ENCODE measurements around the gene ETV4.
A peak's percentile ranks its signal among the peaks of the same experiment; 100 is the strongest.

Gene ETV4

GRCh38 chr17:43548689-43549379, 2.7 kb upstream of the ETV4 start:
- no peak for DNase-seq
- intact Hi-C loops (cut with DNase I), result no loop called here

- DNase-seq, result no peak
- intact Hi-C loops (cut with DNase I), result no loop called here
Observed at GRCh38 chr17:43547659-43548256, 1.6 kb upstream of the ETV4 start.

- DNase-seq, result no peak
- intact Hi-C loops (cut with DNase I), result no loop called here
Observed at GRCh38 chr17:43547189-43547550, 1.0 kb upstream of the ETV4 start.

GRCh38 chr17:43545383-43545632, 832 bp downstream of the ETV4 start:
- peak in 2 of 42 donors; percentile 15 to 49 for DNase-seq
- intact Hi-C loops (cut with DNase I), result no loop called here

- intact Hi-C loops (cut with DNase I), result no loop called here
- no peak for DNase-seq
Observed at GRCh38 chr17:43543771-43544575, 2.2 kb downstream of the ETV4 start.

GRCh38 chr17:43543300-43543699, 2.8 kb downstream of the ETV4 start:
- DNase-seq, result no peak
- intact Hi-C loops (cut with DNase I), result no loop called here

- no peak for DNase-seq
- intact Hi-C loops (cut with DNase I), result no loop called here
Observed at GRCh38 chr17:43542859-43543258, 3.3 kb downstream of the ETV4 start.

- intact Hi-C loops (cut with DNase I), result no loop called here
- DNase-seq, result no peak
Observed at GRCh38 chr17:43540821-43541674, 5.1 kb downstream of the ETV4 start.

GRCh38 chr17:43536236-43536992, 9.7 kb downstream of the ETV4 start:
- intact Hi-C loops (cut with DNase I), result no loop called here
- DNase-seq, result no peak

GRCh38 chr17:43534909-43535308, 11.2 kb downstream of the ETV4 start:
- intact Hi-C loops (cut with DNase I), result no loop called here
- no peak for DNase-seq

- intact Hi-C loops (cut with DNase I), result no loop called here
- DNase-seq, result no peak
Observed at GRCh38 chr17:43533699-43534098, 12.4 kb downstream of the ETV4 start.

- no peak for DNase-seq
- intact Hi-C loops (cut with DNase I), result no loop called here
Observed at GRCh38 chr17:43532581-43532980, 13.6 kb downstream of the ETV4 start.

- DNase-seq, result no peak
- intact Hi-C loops (cut with DNase I), result no loop called here
Observed at GRCh38 chr17:43531955-43532354, 14.2 kb downstream of the ETV4 start.

GRCh38 chr17:43531082-43531378, 15.1 kb downstream of the ETV4 start:
- DNase-seq, result no peak
- intact Hi-C loops (cut with DNase I), result no loop called here

- peak in 2 of 42 donors; percentile 17 to 46 for DNase-seq
- intact Hi-C loops (cut with DNase I), result no loop called here
Observed at GRCh38 chr17:43530288-43531081, 15.7 kb downstream of the ETV4 start.

GRCh38 chr17:43529947-43530287, 16.2 kb downstream of the ETV4 start:
- intact Hi-C loops (cut with DNase I), result no loop called here
- no peak for DNase-seq

GRCh38 chr17:43528988-43529814, 16.9 kb downstream of the ETV4 start:
- intact Hi-C loops (cut with DNase I), result no loop called here
- no peak for DNase-seq
